Upper lobe of left lung (tissue), 6 donors: Measurements from ENCODE around the gene OGFOD2. TPM values are rescaled to one million over a fixed set of nuclear protein-coding genes. Genes with fewer than 3 reads are reported as not detected.

Experiments used
- ATAC-seq, 2 donors: fragments of 200-7000 bp; cut with Tn5 transposase; one replicate each; pipeline ENCODE4 v1.9.1; 2022; ENCODE audit warnings: mild to moderate bottlenecking in 2 of 2, moderate library complexity in 2 of 2; ENCODE audit not compliant: low FRiP score in 2 of 2
- DNase-seq, 2 donors: peaks; one replicate each; pipeline ENCODE4 v3.0.0-alpha.2; 2019 to 2020
- H3K27ac ChIP-seq, 4 donors: fragments of 200-600 bp; sonication (generic); one replicate each; pipeline ENCODE4 v1.5.1; 2016 to 2019
- H3K27me3 ChIP-seq, 4 donors: fragments of 200-600 bp; sonication (generic); one replicate each; pipeline ENCODE4 v1.5.1; 2017 to 2019
- H3K36me3 ChIP-seq, 4 donors: fragments of 200-600 bp; sonication (generic); one replicate each; pipeline ENCODE4 v1.5.1; 2016 to 2019
- H3K4me1 ChIP-seq, 4 donors: fragments of 200-600 bp; sonication (generic); one replicate each; pipeline ENCODE4 v1.5.1; 2018 to 2019
- H3K4me3 ChIP-seq, 4 donors: fragments of 200-600 bp; sonication (generic); one replicate each; pipeline ENCODE4 v1.5.1; 2017 to 2019; ENCODE audit warnings: mild to moderate bottlenecking in 2 of 4, moderate library complexity in 1 of 4
- H3K9me3 ChIP-seq, 4 donors: fragments of 200-600 bp; sonication (generic); one replicate each; pipeline ENCODE4 v1.5.1; 2018 to 2019
- EP300 ChIP-seq, 4 donors: sonication (generic); formaldehyde crosslinking; IDR thresholded peaks; one replicate each; pipeline ENCODE4 v1.5.1; 2017; ENCODE audit warnings: antibody characterized with exemption in 4 of 4, control low read depth in 2 of 4
- POLR2A ChIP-seq, 4 donors: fragments of 450-650 bp; IDR thresholded peaks; one replicate each; pipeline ENCODE4 v1.5.1; 2016 to 2017; ENCODE audit warnings: antibody characterized with exemption in 4 of 4, mild to moderate bottlenecking in 2 of 4
- POLR2AphosphoS5 ChIP-seq, 2 donors: sonication (generic); formaldehyde crosslinking; IDR thresholded peaks; one replicate each; pipeline ENCODE4 v1.5.1; 2017; ENCODE audit warnings: antibody characterized with exemption in 2 of 2
- WGBS, 2 donors: methylation state at CpG; one replicate each; pipeline ENCODE4 v1.1.5; 2017 to 2018; 5-methylcytosine and 5-hydroxymethylcytosine counted together
- total RNA-seq, 6 donors: library from RNA; depleted of rRNA in 4 of 6; stranded (reverse); fragments of >200 nt in 4 of 6; gene quantifications; one replicate each; pipeline versions ENCODE4 v1.1.0 to v1.2.1, GENCODE V29; 2016 to 2021
- TF ChIP-seq, protein P1 (sequence below), 6 experiments: fragments of 450-650 bp in 4 of 6; fragments of 200-600 bp in 2 of 6; sonication (generic) in 2 of 6; IDR thresholded peaks; one replicate each; pipeline ENCODE4 v1.5.1; 2016 to 2019; ENCODE audit warnings: antibody characterized with exemption in 6 of 6
- donor health status: DM: no; HTN: no; CAD: no; lungs with moderate emphysema.
- donor health status: DM: no; HTN: yes; CAD: no; lungs with severe emphysema.

OGFOD2 gene
- total RNA-seq, 6 donors from 2014 or later = 8.1 to 44.0 (median 17.6) TPM

DNA sequence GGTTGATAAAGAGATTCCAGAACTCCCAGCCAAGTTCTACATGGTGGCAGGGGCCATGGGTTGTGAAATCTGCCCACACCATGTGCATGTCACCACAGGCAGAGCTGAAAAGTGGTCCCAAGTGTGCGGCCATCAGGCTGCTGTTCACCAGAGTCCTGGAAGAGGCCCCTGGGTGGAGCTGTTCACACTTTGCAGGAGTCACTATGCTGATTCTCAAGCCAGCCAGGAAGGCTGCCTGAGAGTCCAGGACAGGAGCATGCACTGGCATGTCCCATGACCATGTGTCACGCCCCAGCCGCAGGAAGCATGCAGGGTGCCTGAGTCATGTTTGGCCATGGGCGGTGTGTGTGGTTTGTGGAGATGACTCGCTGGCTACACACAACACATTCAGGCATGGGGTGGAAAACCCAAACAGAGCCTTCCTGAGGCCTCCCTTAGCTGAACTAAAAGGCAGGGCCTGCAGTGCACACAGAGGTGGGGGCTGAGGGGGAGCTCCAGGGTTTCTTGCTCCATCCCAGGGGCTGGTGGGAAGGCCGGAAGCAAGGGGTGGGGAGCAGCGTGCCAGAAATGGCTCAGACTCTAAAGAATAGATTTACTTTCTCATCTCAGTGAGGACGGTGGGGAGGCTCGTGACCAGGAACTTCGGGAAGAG lies 28.2 kb upstream of the OGFOD2 start:
- Histone ChIP-seq H3K9me3 (no peaks in the 10 kb centered on the region), H3K4me3 (no peak overlapping the region), H3K27ac (peak overlapping the region; percentile 74 to 88 (median 85)), H3K36me3 (no peaks in the 10 kb centered on the region), H3K4me1 (peaks cover 25 to 54% (median 30%) of the 10 kb centered on the region in 4 donors), H3K27me3 (no peaks in the 10 kb centered on the region)
- DNase-seq (peak in 1 of 2 donors; percentile 95), ATAC-seq (peak; percentile 91 to 94)
- 35 to 42% methylated on average over 3 to 8 of the region's 10 CpGs for WGBS, 2 donors
- TF ChIP-seq EP300 (IDR thresholded peaks at IDR 0.05) (peak in 2 of 4 donors; percentile 64 to 92), POLR2A (IDR thresholded peaks at IDR 0.05) (peak in 1 of 4 donors; percentile 52), POLR2AphosphoS5 (IDR thresholded peaks at IDR 0.05) (peak; percentile 91 to 93)
- TF ChIP-seq, protein P1, sequence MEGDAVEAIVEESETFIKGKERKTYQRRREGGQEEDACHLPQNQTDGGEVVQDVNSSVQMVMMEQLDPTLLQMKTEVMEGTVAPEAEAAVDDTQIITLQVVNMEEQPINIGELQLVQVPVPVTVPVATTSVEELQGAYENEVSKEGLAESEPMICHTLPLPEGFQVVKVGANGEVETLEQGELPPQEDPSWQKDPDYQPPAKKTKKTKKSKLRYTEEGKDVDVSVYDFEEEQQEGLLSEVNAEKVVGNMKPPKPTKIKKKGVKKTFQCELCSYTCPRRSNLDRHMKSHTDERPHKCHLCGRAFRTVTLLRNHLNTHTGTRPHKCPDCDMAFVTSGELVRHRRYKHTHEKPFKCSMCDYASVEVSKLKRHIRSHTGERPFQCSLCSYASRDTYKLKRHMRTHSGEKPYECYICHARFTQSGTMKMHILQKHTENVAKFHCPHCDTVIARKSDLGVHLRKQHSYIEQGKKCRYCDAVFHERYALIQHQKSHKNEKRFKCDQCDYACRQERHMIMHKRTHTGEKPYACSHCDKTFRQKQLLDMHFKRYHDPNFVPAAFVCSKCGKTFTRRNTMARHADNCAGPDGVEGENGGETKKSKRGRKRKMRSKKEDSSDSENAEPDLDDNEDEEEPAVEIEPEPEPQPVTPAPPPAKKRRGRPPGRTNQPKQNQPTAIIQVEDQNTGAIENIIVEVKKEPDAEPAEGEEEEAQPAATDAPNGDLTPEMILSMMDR (IDR thresholded peaks at IDR 0.05) = peak; percentile 24 to 45 (median 36)

DNA sequence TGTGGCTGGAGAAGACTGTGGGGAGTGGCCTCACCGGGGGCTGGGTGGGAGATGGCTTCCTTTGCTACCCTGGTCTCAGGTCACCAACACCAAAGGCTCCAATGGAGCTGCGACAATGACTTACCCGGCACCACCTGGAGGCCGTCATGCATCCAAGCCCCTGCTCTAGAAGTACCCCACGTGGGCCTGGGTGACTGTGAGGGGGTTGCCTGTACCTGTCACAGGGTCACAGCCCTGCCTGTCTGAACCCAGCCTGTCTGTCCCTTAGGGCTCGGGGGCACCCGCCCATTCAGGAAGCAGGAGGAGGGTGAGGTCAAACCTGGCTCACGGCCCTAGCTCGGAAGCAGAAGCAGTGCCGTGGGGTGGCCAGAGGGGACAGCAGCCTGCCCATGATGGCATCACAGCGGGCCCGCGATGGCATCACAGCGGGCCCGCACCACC lies 27.7 kb upstream of the OGFOD2 start:
- 58 to 63% methylated on average over 4 to 11 of the region's 15 CpGs for WGBS, 2 donors
- no peak for TF ChIP-seq POLR2A (IDR thresholded peaks at IDR 0.05)
- TF ChIP-seq, protein P1 (IDR thresholded peaks at IDR 0.05) = peak; percentile 22 to 64 (median 43)
- peak in 1 of 4 donors; percentile 18 for TF ChIP-seq EP300 (IDR thresholded peaks at IDR 0.05)
- peak in 1 of 2 donors; percentile 35 for TF ChIP-seq POLR2AphosphoS5 (IDR thresholded peaks at IDR 0.05)
- no peaks in the 10 kb centered on the region for H3K36me3 ChIP-seq
- ATAC-seq (peak; percentile 38 to 39), DNase-seq (peak in 1 of 2 donors; percentile 71)
- peaks cover 25 to 51% (median 30%) of the 10 kb centered on the region in 4 donors for H3K4me1 ChIP-seq
- no peaks in the 10 kb centered on the region for H3K9me3 ChIP-seq
- H3K4me3 ChIP-seq = no peak overlapping the region
- no peaks in the 10 kb centered on the region for H3K27me3 ChIP-seq
- H3K27ac ChIP-seq = peak overlapping the region; percentile 74 to 88 (median 85)

DNA sequence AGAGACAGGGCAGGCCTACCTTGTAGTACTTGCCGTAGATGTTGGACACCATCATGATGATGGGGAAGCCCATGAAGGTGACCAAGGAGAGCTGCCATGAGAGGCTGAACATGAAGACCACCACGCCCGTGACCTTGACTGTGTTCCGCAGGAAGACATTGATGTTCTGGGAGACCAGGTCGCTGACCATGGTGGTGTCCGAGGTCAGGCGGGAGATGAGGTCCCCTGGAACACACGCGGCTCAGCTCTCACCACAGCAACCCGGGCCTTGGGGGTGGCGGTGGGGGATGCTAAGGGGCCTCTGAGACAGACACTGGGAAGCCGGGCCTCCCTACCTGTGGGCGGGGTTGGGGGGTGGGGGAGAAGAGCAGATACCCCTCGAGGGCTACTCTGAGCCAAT lies 26.4 kb upstream of the OGFOD2 start:
- H3K36me3 ChIP-seq = no peaks in the 10 kb centered on the region
- DNase-seq (no peak), ATAC-seq (no peak)
- H3K4me3 ChIP-seq = no peak overlapping the region
- H3K27me3 ChIP-seq = no peaks in the 10 kb centered on the region
- H3K27ac ChIP-seq = no peak overlapping the region
- no peaks in the 10 kb centered on the region for H3K9me3 ChIP-seq
- WGBS, 2 donors = 90 to 92% methylated on average over 5 to 14 of the region's 14 CpGs
- TF ChIP-seq, protein P1 (IDR thresholded peaks at IDR 0.05) = no peak
- TF ChIP-seq POLR2A (IDR thresholded peaks at IDR 0.05) = no peak
- no peak for TF ChIP-seq EP300 (IDR thresholded peaks at IDR 0.05)
- no peak for TF ChIP-seq POLR2AphosphoS5 (IDR thresholded peaks at IDR 0.05)
- peaks cover 22 to 40% (median 25%) of the 10 kb centered on the region in 4 donors for H3K4me1 ChIP-seq

GRCh38 chr12:122949405-122949804 lies 25.6 kb upstream of the OGFOD2 start:
- no peaks in the 10 kb centered on the region for H3K9me3 ChIP-seq
- 97 to 100% methylated on average over 3 to 5 of the region's 8 CpGs for WGBS, 2 donors
- H3K36me3 ChIP-seq = no peaks in the 10 kb centered on the region
- no peak for DNase-seq
- no peaks in the 10 kb centered on the region for H3K27me3 ChIP-seq
- peaks cover 19 to 32% (median 23%) of the 10 kb centered on the region in 4 donors for H3K4me1 ChIP-seq
- no peak for TF ChIP-seq POLR2A (IDR thresholded peaks at IDR 0.05)
- TF ChIP-seq, protein P1 (IDR thresholded peaks at IDR 0.05) = no peak
- TF ChIP-seq EP300 (IDR thresholded peaks at IDR 0.05) = no peak
- no peak for TF ChIP-seq POLR2AphosphoS5 (IDR thresholded peaks at IDR 0.05)
- ATAC-seq = peak in 1 of 2 donors; percentile 2
- H3K27ac ChIP-seq = no peak overlapping the region
- no peak overlapping the region for H3K4me3 ChIP-seq
